ENCODE data around the gene TUBB2B.

Gene TUBB2B

DNA sequence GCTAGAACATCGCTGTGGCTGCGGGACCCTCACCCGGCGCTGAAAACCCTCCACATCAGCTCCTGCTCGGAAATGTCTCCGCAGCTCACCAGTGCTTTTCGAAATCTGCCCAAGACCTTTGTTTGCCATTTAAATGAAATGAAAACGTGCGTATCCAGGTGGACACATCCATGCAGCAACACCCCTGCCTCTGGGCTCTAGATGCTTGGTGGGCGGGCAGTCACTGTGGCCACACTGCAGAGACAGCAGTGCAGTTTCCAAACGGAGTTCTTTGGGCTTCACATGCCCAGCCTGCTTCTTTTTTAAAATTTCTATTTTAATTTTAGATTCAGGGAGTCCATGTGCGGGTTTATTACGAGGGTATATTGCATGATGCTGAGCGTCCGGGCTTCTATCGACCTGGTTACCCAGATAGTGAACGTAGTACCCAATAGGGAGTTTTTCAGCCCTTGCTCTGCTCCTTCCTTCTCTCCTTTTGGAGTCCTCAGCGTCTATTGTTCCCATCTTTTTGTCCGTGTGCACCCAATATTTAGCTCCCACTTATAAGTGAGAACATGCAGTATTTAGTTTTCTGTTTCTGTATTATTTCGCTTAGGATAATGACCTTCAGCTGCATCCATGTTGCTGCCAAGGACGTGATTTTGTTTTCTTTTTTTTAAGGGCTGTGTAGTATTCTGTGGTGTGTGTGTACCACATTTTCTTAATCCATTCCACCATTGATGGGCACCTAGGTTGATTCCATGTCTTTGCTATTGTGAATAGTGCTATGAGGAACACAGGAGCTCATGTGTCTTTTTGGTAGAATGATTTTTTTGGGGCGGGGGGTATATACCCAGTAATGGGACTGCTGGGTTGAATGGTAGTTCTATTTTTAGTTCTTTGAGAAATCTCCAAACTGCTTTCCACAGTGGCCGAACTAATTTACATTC is 4.8 kb upstream of the TUBB2B start:
- peak; percentile 32 for DNase-seq

DNA sequence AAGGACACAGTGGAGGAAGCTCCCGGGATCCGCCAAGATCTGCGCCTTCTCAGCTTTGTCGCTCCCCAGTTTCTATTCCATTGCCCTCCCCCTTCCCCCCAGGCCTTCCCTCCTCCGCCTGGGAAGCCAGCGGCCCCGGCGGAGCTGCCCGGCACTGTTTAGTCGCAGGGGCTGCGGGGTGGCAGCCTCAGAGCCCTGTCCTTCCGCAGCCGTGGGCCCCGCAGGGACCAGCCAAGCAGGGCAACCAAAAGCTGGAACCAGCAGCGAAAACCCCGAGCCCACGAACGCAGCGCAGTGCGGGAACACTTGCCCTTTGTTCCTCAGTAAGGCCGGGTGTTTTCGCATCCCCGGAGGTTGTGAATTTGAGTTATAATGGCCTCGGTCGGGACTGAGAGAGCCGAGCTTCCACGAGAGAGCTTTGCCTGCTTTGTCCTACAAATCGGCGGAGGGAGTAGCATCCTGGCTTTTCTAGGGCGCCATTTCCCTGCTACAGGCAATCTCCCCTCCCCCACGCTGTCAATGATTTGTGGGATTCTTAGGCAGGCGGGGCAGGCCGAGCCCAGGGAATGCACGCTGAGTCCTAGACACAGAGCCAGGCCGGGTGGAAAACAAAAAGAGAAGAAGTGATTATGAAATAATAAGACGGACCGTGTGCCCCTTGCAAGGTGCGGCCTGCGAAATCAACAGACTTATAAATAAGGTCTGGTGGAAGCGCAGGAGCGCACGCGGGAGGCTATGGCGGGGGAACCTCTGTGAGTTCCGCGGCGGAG is 4.0 kb upstream of the TUBB2B start:
- peak; percentile 57 for DNase-seq

DNA sequence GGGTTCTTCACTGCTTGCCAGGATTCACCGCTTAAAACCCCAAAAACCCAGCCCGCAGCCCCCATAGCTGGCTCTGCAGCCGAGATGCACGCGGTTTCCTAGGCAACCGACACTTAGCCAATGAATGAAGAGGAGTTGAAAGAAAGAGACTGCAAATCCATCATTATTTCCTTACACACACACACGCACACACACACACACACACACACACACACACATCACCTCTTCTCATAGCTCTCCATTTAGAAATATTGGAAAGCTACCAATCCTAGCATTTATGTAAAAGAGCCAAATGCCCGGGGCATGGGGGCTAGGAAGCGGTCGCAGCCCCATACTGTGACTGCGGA is 3.4 kb upstream of the TUBB2B start:
- peak; percentile 28 for DNase-seq

DNA sequence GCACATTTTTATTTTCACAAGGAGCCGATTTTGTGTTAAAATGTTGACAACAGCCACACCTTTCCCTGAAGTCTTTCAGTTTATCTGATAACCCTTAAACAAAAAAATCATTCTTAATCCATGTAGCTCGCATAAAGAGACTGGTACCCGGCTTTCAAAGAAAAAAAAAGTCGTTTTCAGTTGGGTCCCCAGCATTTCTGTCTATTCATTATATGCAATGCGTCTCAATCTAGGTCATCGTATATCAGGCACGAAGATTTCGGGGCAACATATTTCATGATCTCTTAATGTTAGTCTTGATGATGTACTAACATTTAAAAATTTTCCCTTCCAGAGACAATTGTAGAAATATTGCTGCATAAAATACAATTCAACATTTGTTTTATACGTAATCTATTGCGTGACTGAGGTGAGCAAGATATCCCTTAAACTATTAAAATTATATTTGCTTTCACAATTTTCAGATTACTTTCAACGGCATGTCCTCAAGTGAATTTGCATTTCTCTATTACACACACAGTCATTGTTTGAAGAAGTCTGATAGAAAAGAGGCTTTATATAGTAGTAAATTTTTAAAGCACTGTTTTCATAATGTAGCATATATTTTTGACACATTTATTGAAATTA is 2.9 kb upstream of the TUBB2B start:
- DNase-seq = no peak

DNA sequence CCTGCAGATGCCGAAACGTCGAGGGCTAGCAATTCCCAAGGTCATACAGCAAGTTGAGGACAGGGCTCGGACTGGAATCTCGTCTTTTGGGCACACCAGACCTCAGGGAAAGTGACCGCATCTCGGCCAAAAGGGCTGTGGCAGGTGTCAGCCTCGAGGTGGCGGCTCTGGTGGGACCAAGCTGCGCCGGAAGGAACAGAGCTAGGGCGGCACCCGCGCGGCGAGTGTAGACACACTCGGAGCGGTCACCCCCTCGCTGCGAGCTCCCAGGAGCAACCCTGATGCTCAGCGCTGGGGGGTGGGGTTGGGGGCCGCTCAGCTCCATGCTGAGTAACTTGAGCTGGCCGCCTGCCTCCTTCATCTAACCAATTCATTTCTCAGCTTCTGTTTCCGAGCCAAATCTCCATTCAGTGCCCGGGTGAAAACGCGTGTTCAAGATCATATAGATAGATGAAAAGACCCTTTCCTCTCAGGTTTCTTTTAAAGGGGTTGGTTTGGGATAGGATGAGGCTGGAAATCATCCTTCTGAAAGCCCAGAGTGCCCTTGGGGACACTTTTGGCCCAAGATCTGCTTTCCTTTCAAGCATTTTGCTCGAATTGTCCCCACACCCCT is 2.2 kb upstream of the TUBB2B start:
- DNase-seq = peak; percentile 35

DNA sequence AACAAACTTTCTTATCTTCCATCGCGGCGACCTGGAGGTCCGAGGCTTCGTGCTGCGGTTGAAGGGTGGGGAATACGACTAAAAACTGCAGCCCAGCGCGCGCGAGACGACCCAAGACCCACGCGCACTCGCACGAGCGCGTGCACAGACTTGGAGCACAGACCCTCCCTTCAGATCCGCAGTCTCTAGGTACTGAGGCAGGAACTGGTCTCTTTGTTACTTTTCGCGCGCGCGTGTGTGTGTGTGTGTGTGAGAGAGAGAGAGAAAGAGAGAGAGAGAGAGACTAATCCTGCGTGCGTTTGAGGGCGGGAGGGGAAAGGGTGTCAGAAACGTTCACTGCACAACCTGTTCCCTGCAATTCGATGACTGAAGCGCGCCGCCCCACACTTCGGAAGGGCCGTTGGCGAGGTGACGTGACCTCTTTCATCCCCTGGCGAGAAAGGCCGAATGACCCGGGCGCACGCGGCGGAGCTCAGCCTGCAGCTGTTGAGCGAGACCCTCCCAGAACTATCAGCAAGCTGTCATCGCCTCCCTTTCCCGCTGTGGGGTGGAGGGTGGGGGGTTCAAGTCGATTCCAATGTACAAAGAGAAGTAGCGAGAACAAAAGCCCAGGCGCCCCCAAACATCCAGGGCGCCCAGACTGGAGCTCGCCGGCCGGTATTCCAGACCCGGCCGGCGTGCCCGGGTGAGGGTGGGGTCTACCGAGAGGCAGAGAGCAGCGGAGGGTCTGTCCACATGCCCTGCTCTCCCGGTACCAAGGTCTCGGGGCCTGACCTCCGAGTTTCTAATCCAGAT is 1.5 kb upstream of the TUBB2B start:
- peak; percentile 35 for DNase-seq

DNA sequence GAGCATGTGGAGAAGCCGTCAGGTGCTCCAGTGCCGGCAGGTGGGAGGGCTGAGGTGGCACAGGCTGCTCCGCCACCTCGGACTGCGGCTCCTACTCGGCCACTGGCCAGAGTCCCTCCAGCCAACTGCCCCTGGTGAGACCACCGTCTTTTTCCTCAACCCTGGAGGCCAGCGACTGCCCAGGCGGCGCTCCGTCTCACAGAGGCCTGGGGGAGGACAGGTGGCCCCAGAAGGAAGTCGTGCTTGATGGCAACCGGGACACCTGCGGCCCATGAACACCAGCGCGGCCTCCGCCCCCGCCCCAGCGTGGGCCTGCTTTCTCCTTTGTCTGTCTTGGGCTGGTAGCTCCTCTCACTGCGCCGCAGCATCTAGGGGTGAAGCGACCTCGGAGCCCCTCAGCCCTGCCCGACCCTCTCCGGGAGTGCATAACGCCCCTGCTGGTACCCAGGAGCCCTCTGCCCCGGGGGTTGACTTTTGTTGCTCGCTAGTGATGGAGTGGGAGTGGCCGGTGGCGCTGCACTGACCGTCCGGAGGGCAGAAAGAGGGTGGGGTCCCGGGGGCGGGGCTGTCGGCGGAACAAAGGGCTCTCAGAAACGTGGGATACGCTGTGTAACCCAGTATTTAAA is 706 bp upstream of the TUBB2B start:
- peak; percentile 30 for DNase-seq

DNA sequence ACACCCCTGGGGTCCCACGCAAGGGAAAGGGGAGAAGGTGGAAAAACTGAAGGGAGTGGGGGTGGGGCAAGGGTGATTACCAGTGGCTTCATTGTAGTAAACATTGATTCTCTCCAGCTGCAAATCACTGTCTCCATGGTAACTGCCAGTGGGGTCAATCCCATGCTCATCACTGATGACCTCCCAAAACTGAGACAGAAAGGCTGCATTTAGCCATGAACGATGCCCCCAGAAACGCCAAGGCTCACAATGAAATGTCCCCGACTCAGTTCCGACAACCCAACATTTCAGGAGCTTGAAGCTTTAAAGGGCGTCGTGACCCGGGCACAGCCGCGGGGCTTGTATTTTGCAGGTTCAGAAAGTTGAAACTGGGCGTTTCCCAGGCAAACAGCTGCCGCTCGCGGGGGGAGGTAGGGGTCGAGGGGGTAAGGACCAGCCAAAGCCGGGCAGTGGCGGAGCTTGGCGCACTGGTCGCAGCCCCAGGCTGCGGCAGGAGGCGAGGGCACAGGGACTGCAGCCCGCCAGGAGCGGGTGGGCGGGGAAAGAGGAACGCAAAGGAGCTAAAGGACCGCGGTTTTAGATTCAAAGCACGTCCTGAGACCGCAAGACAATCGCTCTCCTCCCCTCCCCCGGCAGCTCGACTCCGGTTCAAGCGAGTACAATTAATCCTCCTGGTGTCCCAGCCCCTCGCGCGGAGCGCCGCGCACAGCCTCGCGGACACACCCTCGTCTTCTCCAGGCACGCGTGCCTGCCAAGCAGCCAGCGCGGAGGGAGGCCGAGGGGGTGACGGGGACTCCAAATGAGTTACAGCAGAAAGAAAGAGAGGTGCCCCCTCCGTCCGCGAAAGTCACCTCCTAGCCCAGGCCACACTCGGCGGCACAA is 731 bp downstream of the TUBB2B start:
- peak; percentile 9 for DNase-seq

DNA sequence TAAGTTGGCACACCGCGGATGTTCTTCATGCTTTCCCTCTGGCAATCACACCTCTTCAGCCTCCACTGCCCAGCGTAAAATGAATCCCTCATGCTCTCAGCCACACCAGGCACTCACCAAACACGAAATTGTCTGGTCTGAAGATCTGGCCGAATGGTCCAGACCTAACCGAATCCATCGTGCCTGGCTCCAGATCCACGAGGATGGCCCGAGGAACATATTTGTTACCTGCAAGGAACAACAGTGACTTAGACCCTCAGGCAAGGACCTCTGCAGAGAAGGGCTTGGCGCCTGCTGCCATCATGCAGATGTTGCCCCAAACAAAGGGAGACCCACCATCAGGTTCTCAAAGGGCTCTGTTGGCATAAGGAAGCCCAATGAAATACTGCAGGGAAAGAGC is 1.4 kb downstream of the TUBB2B start:
- no peak for DNase-seq

DNA sequence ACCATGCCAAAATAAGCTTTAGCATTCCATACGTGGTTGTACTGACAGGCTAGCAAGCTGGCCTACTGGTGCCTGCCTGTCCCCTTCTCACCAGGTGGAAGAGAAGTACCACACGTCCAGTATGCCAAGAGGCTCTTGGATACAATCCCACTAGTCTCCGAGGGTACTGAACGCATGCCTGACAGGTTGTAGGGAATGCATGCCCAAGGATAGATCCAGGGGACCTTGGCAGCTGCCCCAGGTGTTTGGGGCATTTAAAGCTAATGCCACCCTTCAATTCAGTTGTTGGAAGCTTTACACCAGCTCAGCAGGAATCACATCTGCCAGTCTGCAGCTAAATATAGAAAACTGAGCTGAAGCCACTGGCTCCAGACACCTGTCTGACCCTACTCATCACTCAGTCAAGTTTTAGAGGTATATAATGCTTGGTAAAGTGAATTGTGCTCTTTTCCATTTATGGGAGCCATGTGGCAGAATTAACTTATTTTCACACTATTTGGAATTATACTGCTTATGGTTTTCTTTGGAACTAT is 4.9 kb downstream of the TUBB2B start:
- no peak for DNase-seq

DNA sequence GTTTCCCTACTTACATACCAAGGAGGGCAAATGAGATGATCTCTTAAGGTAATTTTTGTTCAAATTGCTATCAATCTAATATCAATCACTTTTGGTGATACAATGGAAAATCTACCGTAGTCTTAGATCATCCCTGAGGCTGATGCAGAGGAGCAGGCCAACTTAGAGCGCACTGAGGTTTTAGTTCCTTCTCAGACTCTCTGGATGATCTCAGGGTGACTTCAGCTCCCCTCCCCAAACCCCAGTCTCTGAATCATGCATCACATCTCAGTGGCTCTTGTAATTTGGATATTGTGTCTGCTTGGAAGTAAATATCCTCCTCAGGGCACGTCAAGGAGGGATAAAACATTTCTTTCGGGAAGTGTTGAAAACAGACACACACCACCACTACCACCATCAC is 5.9 kb downstream of the TUBB2B start:
- no peak for DNase-seq

DNA sequence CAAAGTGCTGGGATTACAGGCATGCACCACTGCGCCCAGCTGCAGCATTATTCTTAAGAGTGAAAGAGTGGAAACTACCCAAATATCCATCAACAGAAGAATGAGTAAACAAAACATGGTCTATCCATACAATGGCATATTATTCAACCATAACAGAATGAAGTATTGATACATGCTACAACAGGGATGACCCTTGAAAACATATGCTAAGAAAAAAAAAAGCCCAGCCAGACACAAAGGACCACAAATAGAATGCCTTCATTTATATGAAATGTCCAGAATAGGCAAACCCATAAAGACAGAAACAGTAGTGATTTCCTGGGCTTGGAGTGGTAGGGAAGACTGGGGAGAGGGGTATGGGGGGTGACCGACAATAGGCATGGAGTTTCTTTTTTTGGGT is 7.1 kb downstream of the TUBB2B start:
- DNase-seq = no peak

DNA sequence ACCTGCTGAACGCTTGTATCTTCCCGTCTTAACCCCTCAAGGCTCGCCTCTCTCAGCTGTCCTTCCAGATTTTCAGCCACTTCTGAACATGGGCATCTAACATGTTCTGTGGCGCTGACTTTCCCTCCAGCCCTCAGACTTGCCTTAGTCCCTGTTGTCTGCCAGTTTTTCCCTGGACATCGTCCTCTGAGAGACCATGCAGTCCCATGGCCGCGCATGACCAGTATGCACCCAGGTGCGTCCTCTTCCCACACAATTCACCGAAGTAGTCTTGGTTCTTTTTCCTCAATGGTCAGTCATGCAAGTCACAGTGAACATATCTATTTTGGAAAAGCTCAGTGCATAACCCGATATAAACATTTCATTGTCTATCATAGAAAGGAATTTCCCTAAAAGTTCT is 9.2 kb downstream of the TUBB2B start:
- no peak for DNase-seq

DNA sequence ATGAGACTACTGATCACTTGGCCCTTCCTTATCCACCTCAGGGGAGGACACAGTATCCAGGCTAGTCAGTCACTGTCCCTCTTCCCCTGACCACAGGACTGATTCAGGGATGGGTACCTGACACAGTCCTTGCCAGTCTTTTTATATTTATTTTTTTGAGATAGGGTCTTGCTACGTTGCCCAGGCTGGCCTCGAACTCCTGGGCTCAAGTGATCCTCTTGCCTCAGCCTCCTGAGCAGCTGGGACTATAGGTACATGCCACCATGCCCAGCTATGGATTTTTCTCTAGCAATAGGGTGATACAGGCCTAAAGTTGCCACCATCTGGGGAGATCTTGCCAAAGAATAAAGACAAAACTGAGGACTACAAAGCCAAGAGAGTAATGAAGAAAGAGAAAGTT is 10.2 kb downstream of the TUBB2B start:
- DNase-seq = no peak

DNA sequence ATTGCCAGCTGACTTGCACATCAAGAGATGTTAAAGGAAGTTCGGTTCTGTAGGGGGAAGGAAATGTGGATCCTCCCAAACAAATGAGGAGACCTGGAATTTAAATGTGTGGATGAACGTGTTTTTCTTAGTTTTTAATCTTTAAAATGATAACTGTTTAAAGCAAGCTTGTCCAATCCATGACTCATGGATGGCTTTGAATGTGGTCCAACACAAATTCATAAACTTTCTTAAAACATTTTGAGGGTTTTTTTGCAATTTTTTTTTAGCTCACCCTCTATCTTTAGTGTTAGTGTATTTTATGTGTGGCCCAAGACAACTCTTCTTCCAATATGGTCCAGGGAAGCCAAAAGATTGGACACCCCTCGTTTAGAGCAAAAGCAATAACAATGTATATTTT is 12.6 kb downstream of the TUBB2B start:
- no peak for DNase-seq

DNA sequence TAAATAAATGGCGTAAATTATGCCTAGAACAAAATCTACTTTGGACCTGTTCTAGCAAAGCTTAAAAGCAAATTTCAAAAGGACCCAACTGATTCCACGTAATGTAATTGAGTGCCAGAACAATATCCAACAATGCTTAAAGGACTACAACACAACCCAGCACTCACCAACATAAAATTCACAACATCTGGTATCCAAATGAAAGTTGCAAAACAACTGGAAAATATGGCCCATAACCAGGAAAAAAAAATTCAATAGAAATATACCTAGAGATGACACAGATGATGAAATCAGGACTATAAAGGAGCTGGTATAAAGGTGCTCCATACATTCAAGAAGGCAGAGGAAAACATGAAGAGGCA is 14.1 kb downstream of the TUBB2B start:
- DNase-seq = no peak

DNA sequence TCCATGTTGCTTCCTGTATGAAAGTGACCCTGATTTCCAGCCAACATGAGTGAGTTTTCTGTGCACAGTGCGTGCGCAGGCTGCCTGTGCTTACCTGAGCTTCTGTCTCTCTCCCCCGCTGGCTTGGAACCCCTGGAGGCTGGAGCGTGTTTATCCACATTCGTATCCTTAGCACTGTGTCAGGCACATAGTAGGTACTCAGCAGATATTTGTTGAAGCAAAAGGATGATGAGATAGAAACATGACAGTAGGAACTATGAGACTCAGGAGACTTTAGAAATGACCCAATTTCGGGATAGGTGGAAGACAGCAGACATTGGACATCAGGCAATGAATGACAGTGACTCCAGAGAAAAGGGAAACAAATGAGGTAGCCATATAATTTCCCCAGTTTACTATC is 15.2 kb downstream of the TUBB2B start:
- no peak for DNase-seq

DNA sequence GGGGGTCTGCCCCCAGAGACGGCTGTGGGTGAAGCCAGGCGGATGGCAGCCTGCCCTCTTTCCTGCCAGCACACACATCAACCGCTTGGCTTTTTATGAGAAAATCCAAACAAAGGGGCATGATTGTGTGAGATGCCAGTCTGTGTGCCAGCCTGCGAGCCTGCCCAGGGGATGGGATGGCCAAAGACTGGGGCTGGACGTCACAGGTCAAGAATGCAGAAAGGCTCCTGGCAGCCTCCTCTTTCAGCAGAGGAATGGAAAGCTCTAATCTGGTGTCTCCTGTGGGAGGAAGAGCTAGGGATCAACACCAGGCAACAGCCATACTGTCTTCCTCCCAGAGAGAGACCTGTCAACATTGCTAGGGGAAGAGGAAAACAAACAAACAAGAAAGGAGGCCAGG is 15.8 kb downstream of the TUBB2B start:
- no peak for DNase-seq

DNA sequence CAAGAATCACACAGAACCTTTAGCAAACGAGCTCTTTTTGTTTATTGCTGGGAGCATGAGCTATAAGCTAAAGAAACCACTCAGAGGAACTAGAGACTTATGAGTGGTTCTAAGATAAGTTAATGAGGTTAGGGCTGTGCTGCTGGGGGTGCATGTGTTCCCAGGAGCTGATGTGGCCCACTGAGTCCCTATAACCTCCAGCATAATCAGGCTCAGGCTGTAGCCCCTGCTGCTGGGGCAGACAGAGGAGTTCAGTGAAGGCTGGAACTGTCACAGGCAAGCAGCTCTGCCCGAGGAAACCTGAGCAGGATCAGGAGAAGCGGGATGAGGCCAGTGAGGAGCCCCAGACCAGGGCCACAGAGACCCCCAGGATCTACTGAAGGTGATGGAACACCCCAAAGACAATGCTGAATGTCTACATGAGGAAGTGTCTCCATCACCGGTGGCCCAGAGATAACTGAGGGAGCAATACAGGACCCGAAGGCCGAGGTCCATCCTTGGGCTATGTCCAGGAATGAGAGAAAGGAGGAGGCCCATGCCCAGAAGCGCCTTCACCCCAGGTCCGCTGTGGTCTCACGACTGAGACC is 17.3 kb downstream of the TUBB2B start:
- DNase-seq = no peak

All from NCI-H524 treated with DMSO at 0.1 percent for 48 hours (cell line).